Astrocyte (in vitro differentiated cells and primary cell): ENCODE data around the gene WSCD1. TPM values are rescaled to one million over a fixed set of nuclear protein-coding genes. Genes with fewer than 3 reads are reported as not detected.

Experiments used
- DNase-seq: peaks from one replicate; pipeline ENCODE4 v3.0.0-alpha.2; 2010; ENCODE audit warnings: low read depth
- FAIRE-seq: peaks from 2 replicates; lab custom pipeline; 2011; peaks lifted over from hg19 to GRCh38; lab: Jason Lieb, UNC
- H2AFZ ChIP-seq: 2 replicates; pipeline ENCODE4 v1.6.0; 2012; ENCODE audit warnings: low read depth, low read length, inconsistent platforms
- H3K27ac ChIP-seq: 2 replicates; pipeline ENCODE4 v1.5.1; 2011; ENCODE audit warnings: low read depth, low read length, inconsistent platforms
- H3K27me3 ChIP-seq: 2 replicates; pipeline ENCODE4 v1.6.0; 2011; ENCODE audit warnings: low read length, inconsistent platforms; ENCODE audit not compliant: insufficient read depth
- H3K36me3 ChIP-seq: 2 replicates; pipeline ENCODE4 v1.5.1; 2011; ENCODE audit warnings: low read length, inconsistent platforms; ENCODE audit not compliant: insufficient read depth
- H3K4me1 ChIP-seq: 2 replicates; pipeline ENCODE4 v1.5.1; 2011; ENCODE audit warnings: low read length, inconsistent platforms; ENCODE audit not compliant: insufficient read depth
- H3K4me2 ChIP-seq: 2 replicates; pipeline ENCODE4 v1.6.0; 2012; ENCODE audit warnings: low read length, inconsistent platforms
- H3K4me3 ChIP-seq: 2 replicates; pipeline ENCODE4 v1.5.1; 2011; ENCODE audit warnings: low read depth, mild to moderate bottlenecking, low read length, inconsistent platforms; ENCODE audit not compliant: insufficient read depth
- H3K79me2 ChIP-seq: 2 replicates; pipeline ENCODE4 v1.6.0; 2012; ENCODE audit warnings: mild to moderate bottlenecking, low read length, inconsistent platforms; ENCODE audit not compliant: insufficient read depth
- H3K9ac ChIP-seq: 2 replicates; pipeline ENCODE4 v1.6.0; 2012; ENCODE audit warnings: mild to moderate bottlenecking, low read length, inconsistent platforms
- H3K9me3 ChIP-seq: 2 replicates; pipeline ENCODE4 v1.5.1; 2012; ENCODE audit warnings: low read depth, mild to moderate bottlenecking, low read length, inconsistent platforms; ENCODE audit not compliant: insufficient read depth
- H4K20me1 ChIP-seq: 2 replicates; pipeline ENCODE4 v1.6.0; 2012; ENCODE audit warnings: low read length, inconsistent platforms; ENCODE audit not compliant: insufficient read depth
- H3K27ac Mint-ChIP-seq: one replicate; pipeline ENCODE4 v1.8.0; 2021; ENCODE audit warnings: mild to moderate bottlenecking, mixed read lengths; ENCODE audit not compliant: unreplicated experiment
- H3K27me3 Mint-ChIP-seq: one replicate; pipeline ENCODE4 v1.8.0; 2021; ENCODE audit warnings: low read depth, mixed read lengths; ENCODE audit not compliant: unreplicated experiment
- H3K36me3 Mint-ChIP-seq: one replicate; pipeline ENCODE4 v1.8.0; 2021; ENCODE audit warnings: low read depth, mixed read lengths; ENCODE audit not compliant: unreplicated experiment
- H3K4me1 Mint-ChIP-seq: one replicate; pipeline ENCODE4 v1.8.0; 2021; ENCODE audit warnings: low read depth, mixed read lengths; ENCODE audit not compliant: unreplicated experiment
- H3K4me3 Mint-ChIP-seq: one replicate; pipeline ENCODE4 v1.8.0; 2021; ENCODE audit warnings: mild to moderate bottlenecking, moderate library complexity, mixed read lengths; ENCODE audit not compliant: unreplicated experiment
- H3K9me3 Mint-ChIP-seq: one replicate; pipeline ENCODE4 v1.8.0; 2021; ENCODE audit warnings: mild to moderate bottlenecking, mixed read lengths; ENCODE audit not compliant: unreplicated experiment
- CTCF ChIP-seq: IDR thresholded peaks from 2 replicates; pipeline ENCODE4 v1.5.1; 2011; ENCODE audit warnings: low read depth, mild to moderate bottlenecking, inconsistent platforms, low read length, moderate library complexity; ENCODE audit not compliant: insufficient read depth
- EZH2 ChIP-seq: IDR thresholded peaks from 2 replicates; pipeline ENCODE4 v1.6.1; 2012; ENCODE audit warnings: mild to moderate bottlenecking, low read length, inconsistent platforms; ENCODE audit not compliant: insufficient read depth
- total RNA-seq: library from RNA; stranded (reverse); gene quantifications from 2 replicates; pipeline ENCODE4 v1.2.1, GENCODE V29; 2021

The WSCD1 gene
- total RNA-seq, 1 donor from 2014 or later, result 3.9 TPM

- Mint-ChIP-seq H3K27me3 (peaks cover 43% of the 10 kb centered on the region), H3K36me3 (no peaks in the 10 kb centered on the region), H3K4me3 (no peak overlapping the region), H3K9me3 (no peaks in the 10 kb centered on the region), H3K4me1 (no peaks in the 10 kb centered on the region), H3K27ac (no peak overlapping the region)
- Histone ChIP-seq H3K79me2 (no peaks in the 10 kb centered on the region), H3K4me2 (peak overlapping the region; percentile 33), H3K9ac (no peak overlapping the region), H3K27me3 (peaks cover 4% of the 10 kb centered on the region), H3K4me3 (no peak overlapping the region), H4K20me1 (no peaks in the 10 kb centered on the region), H2AFZ (peak overlapping the region; percentile 34), H3K27ac (no peak overlapping the region), H3K9me3 (no peaks in the 10 kb centered on the region), H3K4me1 (no peaks in the 10 kb centered on the region), H3K36me3 (no peaks in the 10 kb centered on the region)
- FAIRE-seq (no peak), DNase-seq (no peak)
- TF ChIP-seq CTCF (no peak), EZH2 (no peak)
Observed at GRCh38 chr17:6079155-6079888, 9.1 kb downstream of the WSCD1 start.

GRCh38 chr17:6079960-6080359, 9.8 kb downstream of the WSCD1 start:
- Mint-ChIP-seq H3K4me3 (no peak overlapping the region), H3K36me3 (no peaks in the 10 kb centered on the region), H3K27me3 (peaks cover 41% of the 10 kb centered on the region), H3K9me3 (no peaks in the 10 kb centered on the region), H3K27ac (peak overlapping the region; percentile 58), H3K4me1 (no peaks in the 10 kb centered on the region)
- H3K36me3 ChIP-seq, result no peaks in the 10 kb centered on the region
- no peak for TF ChIP-seq CTCF
- no peak for TF ChIP-seq EZH2
- H3K27me3 ChIP-seq, result peaks cover 7% of the 10 kb centered on the region
- H3K79me2 ChIP-seq, result no peaks in the 10 kb centered on the region
- no peaks in the 10 kb centered on the region for H3K9me3 ChIP-seq
- DNase-seq, result no peak
- no peak overlapping the region for H3K4me2 ChIP-seq
- H4K20me1 ChIP-seq, result no peaks in the 10 kb centered on the region
- H3K9ac ChIP-seq, result no peak overlapping the region
- no peak for FAIRE-seq
- no peaks in the 10 kb centered on the region for H3K4me1 ChIP-seq
- H3K4me3 ChIP-seq, result no peak overlapping the region
- H2AFZ ChIP-seq, result no peak overlapping the region
- H3K27ac ChIP-seq, result no peak overlapping the region
